Ovary (tissue), 9 donors: Measurements from ENCODE around the gene KRT17. TPM values are rescaled to one million over a fixed set of nuclear protein-coding genes. Genes with fewer than 3 reads are reported as not detected.
A peak's percentile ranks its signal among the peaks of the same experiment; 100 is the strongest.
"Not testable (repeated sequence)": the region's sequence is repeated elsewhere in the genome, so short reads cannot be mapped to it uniquely, and the experiment has no call there.

Experiments used
- DNase-seq, 5 donors: peaks; one replicate each; pipeline ENCODE4 v3.0.0-alpha.2; 2019 to 2020
- H3K27ac ChIP-seq, 2 donors: fragments of 200-600 bp; one replicate each; pipeline versions ENCODE4 v1.5.1 to v1.8.0; 2019 to 2022
- H3K27me3 ChIP-seq: fragments of 200-600 bp; one replicate; pipeline ENCODE4 v1.8.0; 2022
- H3K36me3 ChIP-seq: fragments of 200-600 bp; sonication (generic); one replicate; pipeline ENCODE4 v1.5.1; 2019
- H3K4me1 ChIP-seq: one replicate; pipeline ENCODE4 v1.8.1; 2013; ENCODE audit warnings: mild to moderate bottlenecking, moderate library complexity; ENCODE audit not compliant: insufficient read depth
- H3K4me3 ChIP-seq: fragments of 200-600 bp; sonication (generic); one replicate; pipeline ENCODE4 v1.5.1; 2017
- H3K9me3 ChIP-seq, 2 donors: fragments of 200-600 bp in 1 of 2; sonication (generic) in 1 of 2; one replicate each; pipeline versions ENCODE4 v1.5.1 to v1.8.1; 2013 to 2019; ENCODE audit warnings: mild to moderate bottlenecking in 1 of 2, moderate library complexity in 1 of 2
- EP300 ChIP-seq: sonication (generic); formaldehyde crosslinking; IDR thresholded peaks from one replicate; pipeline ENCODE4 v1.6.1; 2017; ENCODE audit warnings: antibody characterized with exemption
- POLR2A ChIP-seq: fragments of 450-650 bp; IDR thresholded peaks from one replicate; pipeline ENCODE4 v1.6.1; 2017; ENCODE audit warnings: antibody characterized with exemption, mild to moderate bottlenecking, moderate library complexity
- WGBS, 3 donors: extraction: QIAGEN DNeasy Blood & Tissue Kit in 1 of 3; methylation state at CpG; one replicate each; pipeline versions ENCODE4 v1.1.5 to v1.1.7; 2013 to 2017; 5-methylcytosine and 5-hydroxymethylcytosine counted together
- intact Hi-C, 4 donors: fragments of 100-400 bp; cut with DNase I; formaldehyde crosslinking; loops; one replicate each; pipeline versions ENCODE4 v1.11.0 to v1.15.1; 2022 to 2023
- polyA plus RNA-seq, 2 donors: library from polyadenylated mRNA; stranded (reverse); fragments of 200-250 nt in 1 of 2; fragments of 350-450 nt in 1 of 2; fragmentation: Illumina TruSeq in 1 of 2; extraction: RNeasy Lipid Tissue Mini Kit (QIAGEN cat#74804) in 1 of 2; gene quantifications; one replicate each; pipeline ENCODE4 v1.2.3, GENCODE V29; 2013 to 2014
- total RNA-seq, 7 donors: library from RNA; depleted of rRNA in 2 of 7; stranded (reverse); fragments of >200 nt in 2 of 7; fragmentation: NEBNext Ultra II Directional in 3 of 7; extraction: Animal tissue kit (Norgen Biotek cat#: 25700) in 3 of 7; gene quantifications; one replicate each; pipeline versions ENCODE4 v1.1.0 to v1.2.4, GENCODE V29; 2016 to 2023
- TF ChIP-seq, protein P1 (sequence below), 3 donors: fragments of 450-650 bp in 2 of 3; fragments of 200-600 bp in 1 of 3; IDR thresholded peaks; one replicate each; pipeline versions ENCODE4 v1.5.1 to v1.8.0; 2016 to 2022; ENCODE audit warnings: antibody characterized with exemption in 3 of 3, mild to moderate bottlenecking in 1 of 3
- donor health status: DM: no; HTN: no; CAD: no; lungs with moderate emphysema.
- donor health status: DM: no; HTN: no; CAD: no.
- donor health status: Bipolar disorder and iron deficiency.
- donor health status: DM: yes; HTN: yes; CAD: no.
- donor health status: DM: no; HTN: no; CAD: no.
- donor health status: DM: yes; HTN: yes; CAD: no.

Gene KRT17
- total and polyA plus RNA-seq, 9 donors = 0.29 to 17.8 (median 1.7) TPM; not detected in 3

DNA sequence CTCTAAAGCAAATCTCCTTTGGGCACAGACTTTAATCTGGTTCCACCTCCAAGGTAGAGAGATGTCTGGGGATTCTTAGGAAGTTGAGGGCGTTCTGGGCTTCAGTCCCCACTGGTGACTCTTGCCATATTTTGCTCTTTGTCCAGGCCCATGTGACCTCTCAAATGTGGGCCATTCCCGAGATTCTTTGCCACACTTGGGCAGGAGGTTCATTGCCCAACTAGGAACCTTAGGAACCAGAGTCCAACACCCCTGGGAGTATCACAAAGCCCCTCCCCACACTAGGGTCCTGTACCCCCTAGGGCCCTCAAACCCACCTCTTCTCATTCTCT is 44.2 kb downstream of the KRT17 start:
- H3K4me1 ChIP-seq = no peaks in the 10 kb centered on the region
- no peaks in the 10 kb centered on the region for H3K27me3 ChIP-seq
- TF ChIP-seq POLR2A (no peak), EP300 (no peak)
- TF ChIP-seq, protein P1, sequence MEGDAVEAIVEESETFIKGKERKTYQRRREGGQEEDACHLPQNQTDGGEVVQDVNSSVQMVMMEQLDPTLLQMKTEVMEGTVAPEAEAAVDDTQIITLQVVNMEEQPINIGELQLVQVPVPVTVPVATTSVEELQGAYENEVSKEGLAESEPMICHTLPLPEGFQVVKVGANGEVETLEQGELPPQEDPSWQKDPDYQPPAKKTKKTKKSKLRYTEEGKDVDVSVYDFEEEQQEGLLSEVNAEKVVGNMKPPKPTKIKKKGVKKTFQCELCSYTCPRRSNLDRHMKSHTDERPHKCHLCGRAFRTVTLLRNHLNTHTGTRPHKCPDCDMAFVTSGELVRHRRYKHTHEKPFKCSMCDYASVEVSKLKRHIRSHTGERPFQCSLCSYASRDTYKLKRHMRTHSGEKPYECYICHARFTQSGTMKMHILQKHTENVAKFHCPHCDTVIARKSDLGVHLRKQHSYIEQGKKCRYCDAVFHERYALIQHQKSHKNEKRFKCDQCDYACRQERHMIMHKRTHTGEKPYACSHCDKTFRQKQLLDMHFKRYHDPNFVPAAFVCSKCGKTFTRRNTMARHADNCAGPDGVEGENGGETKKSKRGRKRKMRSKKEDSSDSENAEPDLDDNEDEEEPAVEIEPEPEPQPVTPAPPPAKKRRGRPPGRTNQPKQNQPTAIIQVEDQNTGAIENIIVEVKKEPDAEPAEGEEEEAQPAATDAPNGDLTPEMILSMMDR (IDR thresholded peaks at IDR 0.05) = no peak
- intact Hi-C loops = no loop called here
- H3K4me3 ChIP-seq = no peak overlapping the region
- no peak for DNase-seq
- no peak overlapping the region for H3K27ac ChIP-seq
- WGBS, 3 donors = 89 to 96% (median 91%) methylated on average over 2 of the region's 2 CpGs
- no peaks in the 10 kb centered on the region for H3K36me3 ChIP-seq
- no peaks in the 10 kb centered on the region for H3K9me3 ChIP-seq

DNA sequence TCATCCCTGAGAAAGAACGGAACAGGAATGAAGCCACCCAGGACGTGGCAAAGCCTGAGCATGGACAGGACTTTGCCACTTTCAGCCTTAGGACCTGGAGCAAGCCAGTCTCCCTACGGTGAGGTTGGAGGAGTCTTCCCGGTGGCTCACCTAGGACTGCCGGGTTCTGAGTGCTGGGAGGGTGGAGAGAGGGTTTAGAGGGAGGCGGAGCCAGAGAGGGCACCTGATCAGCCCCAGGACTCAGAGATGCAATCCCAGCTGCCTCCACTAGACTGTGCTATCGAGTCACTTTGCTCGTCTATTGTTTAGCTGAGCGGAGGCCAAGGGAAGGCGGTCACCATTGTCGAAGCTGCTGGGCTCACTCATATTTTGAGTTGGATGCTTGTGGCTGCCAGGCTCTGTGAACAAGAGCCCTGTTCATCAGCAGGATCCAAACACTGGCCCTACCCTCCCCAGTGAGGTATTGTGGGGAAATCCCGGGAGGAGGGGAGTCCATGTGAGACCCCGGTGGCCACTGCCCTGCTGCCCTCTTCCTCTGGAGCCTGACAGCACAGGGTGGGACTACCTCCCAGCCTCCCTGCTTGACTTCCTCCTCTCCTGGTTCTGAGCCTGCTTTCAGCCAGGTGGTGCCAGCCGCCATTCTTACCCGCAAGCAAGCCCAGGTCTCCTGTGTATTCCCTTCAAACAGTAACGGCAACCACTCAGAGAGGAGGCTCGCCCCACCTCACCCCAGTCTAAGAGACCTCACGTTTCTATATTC is 44.7 kb downstream of the KRT17 start:
- Histone ChIP-seq H3K4me3 (no peak overlapping the region), H3K4me1 (no peaks in the 10 kb centered on the region), H3K36me3 (no peaks in the 10 kb centered on the region), H3K27ac (no peak overlapping the region), H3K9me3 (no peaks in the 10 kb centered on the region), H3K27me3 (no peaks in the 10 kb centered on the region)
- TF ChIP-seq, protein P1 (IDR thresholded peaks at IDR 0.05) = peak in 1 of 3 donors; percentile 23
- no peak for TF ChIP-seq POLR2A
- intact Hi-C loops = no loop called here
- peak; percentile 47 to 81 (median 67) for DNase-seq
- WGBS, 3 donors = 36 to 41% (median 37%) methylated on average over 18 of the region's 18 CpGs

DNA sequence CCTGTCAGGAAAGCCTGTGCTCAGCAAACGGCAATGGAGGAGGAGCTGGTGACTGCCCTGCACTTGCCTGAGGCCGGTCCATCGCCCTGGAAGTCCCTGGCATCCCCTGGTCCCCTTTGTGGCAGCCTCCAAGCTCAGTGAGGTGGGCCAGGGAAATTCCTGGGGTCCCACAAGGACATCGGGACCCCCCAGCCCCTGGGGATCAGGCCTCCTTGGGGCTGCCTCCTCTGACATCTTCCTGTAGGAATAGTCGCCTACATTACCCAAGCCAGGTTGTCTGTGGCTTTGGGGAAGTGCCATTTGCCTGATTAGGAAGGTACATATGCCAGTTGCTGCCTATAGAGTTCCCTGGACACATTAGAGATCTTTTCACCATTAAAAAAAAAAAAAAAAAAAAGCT is 45.4 kb downstream of the KRT17 start:
- 68 to 84% (median 71%) methylated on average over 5 of the region's 5 CpGs for whole genome bisulfite sequencing, 3 donors
- H3K27ac ChIP-seq = no peak overlapping the region
- DNase-seq = no peak
- intact Hi-C loops = no loop called here
- TF ChIP-seq, protein P1 (IDR thresholded peaks at IDR 0.05) = no peak
- TF ChIP-seq POLR2A = no peak
- no peak for TF ChIP-seq EP300
- no peaks in the 10 kb centered on the region for H3K9me3 ChIP-seq
- no peaks in the 10 kb centered on the region for H3K36me3 ChIP-seq
- no peaks in the 10 kb centered on the region for H3K27me3 ChIP-seq
- H3K4me1 ChIP-seq = no peaks in the 10 kb centered on the region
- no peak overlapping the region for H3K4me3 ChIP-seq

DNA sequence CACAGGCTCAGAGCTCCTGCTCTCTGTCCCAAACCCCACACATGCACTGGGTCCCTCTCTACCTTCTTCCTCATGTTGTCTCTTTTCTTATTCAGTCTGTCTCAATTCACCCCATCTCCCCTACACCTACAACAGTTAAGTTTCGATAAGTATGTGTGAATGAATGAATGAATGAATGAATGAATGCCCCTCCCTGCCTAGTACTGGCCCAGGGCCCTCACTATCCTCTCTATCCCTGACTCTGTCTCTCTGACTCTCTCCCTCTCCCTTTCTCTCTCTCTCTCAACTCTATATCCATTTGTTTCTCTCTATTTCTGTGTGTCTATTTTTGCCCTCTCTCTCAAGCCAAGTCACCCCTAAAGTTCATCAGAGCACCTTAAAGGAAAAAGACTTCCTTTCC is 45.8 kb downstream of the KRT17 start:
- intact Hi-C loops = no loop called here
- TF ChIP-seq POLR2A (no peak), EP300 (no peak)
- TF ChIP-seq, protein P1 (IDR thresholded peaks at IDR 0.05) = no peak
- Histone ChIP-seq H3K27ac (no peak overlapping the region), H3K27me3 (no peaks in the 10 kb centered on the region), H3K9me3 (no peaks in the 10 kb centered on the region), H3K36me3 (no peaks in the 10 kb centered on the region), H3K4me3 (no peak overlapping the region), H3K4me1 (no peaks in the 10 kb centered on the region)
- DNase-seq = no peak
- WGBS, 3 donors = 78 to 89% (median 88%) methylated on average over 1 of the region's 1 CpG

DNA sequence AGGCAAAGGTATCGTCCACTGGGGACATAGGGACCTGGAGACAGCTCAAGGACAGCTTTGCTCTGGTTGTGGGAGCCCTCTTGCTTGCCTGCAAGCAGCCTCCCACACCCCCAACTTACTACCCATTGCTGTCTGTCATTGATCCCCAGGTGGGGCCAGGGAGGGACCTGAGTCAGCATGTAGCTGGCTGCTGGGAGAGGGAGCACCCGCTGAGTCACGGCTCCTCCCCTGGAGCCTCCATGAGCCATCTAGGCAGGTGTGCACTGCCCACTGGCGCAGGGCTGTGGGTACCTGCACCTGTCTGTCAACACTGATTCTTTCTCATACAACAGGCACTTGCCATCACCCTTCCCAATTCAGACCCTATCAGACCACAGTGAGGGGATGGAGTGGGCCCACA is 47.6 kb downstream of the KRT17 start:
- DNase-seq, H3K27ac ChIP-seq, H3K36me3 ChIP-seq, H3K27me3 ChIP-seq, H3K4me3 ChIP-seq, H3K4me1 ChIP-seq, intact Hi-C loops, H3K9me3 ChIP-seq: not testable (repeated sequence)
- WGBS, 3 donors = 58 to 88% (median 83%) methylated on average over 4 of the region's 4 CpGs
